Rectal smooth muscle tissue (tissue), 1 donor: ENCODE results near the gene ZFP36L2.

Source experiments
- H3K27ac ChIP-seq: one replicate; pipeline ENCODE4 v1.7.0; 2013; ENCODE audit warnings: low read depth, low read length, inconsistent platforms
- H3K27me3 ChIP-seq: one replicate; pipeline ENCODE4 v1.7.0; 2013; ENCODE audit warnings: low read length; ENCODE audit not compliant: control insufficient read depth, insufficient read depth
- H3K36me3 ChIP-seq: one replicate; pipeline ENCODE4 v1.7.0; 2013; ENCODE audit warnings: low read length; ENCODE audit not compliant: control insufficient read depth, insufficient read depth
- H3K4me1 ChIP-seq: one replicate; pipeline ENCODE4 v1.7.0; 2013; ENCODE audit warnings: low read length; ENCODE audit not compliant: control insufficient read depth, insufficient read depth
- H3K4me3 ChIP-seq: one replicate; pipeline ENCODE4 v1.7.0; 2013; ENCODE audit warnings: low read length
- H3K9ac ChIP-seq: one replicate; pipeline ENCODE4 v1.7.0; 2013; ENCODE audit warnings: low read length

Gene ZFP36L2

DNA sequence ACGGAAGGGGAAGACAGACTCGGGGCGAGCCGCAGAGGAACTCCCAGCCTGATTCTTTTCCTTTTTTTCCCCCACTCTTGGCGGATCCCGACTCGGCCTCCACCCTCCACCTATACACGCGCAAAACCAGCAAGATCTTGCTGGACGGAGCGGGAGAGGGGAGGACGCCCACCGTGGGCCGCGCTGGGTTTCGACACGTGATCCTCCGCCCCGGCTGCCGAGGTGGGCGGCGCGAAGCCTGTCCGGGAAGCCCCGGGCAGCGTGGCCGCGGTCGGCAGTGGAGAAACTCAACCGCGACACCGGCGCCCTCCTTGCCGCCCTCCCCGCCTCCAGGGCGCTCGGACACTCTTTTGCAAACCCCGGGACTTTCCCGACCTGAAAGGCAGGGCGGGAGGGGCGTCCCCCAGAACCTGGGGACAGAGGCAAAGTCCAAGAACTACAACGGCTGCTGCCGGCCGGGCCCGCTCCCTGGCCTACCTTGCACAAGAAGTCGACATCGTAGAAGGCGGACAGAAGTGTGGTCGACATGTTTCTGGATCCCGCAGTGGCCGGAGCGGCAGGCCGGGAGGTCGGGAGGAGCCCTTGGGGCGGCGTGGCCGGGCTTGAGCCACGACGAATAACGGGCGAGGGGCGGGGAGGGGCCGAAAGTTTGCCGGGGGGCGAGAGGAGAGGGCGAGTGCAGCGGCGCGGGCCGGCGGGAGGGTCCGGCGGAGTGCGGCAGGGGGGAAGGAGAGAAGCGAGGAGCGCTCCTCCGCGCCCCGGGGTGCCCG, 433 bp downstream of the ZFP36L2 start:
- Histone ChIP-seq H3K4me1 (peaks cover 28% of the 10 kb centered on the region), H3K36me3 (peaks cover 29% of the 10 kb centered on the region), H3K4me3 (peak overlapping the region; percentile 96), H3K27ac (peak overlapping the region; percentile 100), H3K9ac (peak overlapping the region; percentile 97), H3K27me3 (no peaks in the 10 kb centered on the region)

GRCh38 chr2:43225093-43225787, 1.2 kb downstream of the ZFP36L2 start:
- peaks cover 29% of the 10 kb centered on the region for H3K36me3 ChIP-seq
- peaks cover 35% of the 10 kb centered on the region for H3K4me1 ChIP-seq
- peak overlapping the region; percentile 96 for H3K4me3 ChIP-seq
- H3K27ac ChIP-seq, result peak overlapping the region; percentile 100
- no peaks in the 10 kb centered on the region for H3K27me3 ChIP-seq
- H3K9ac ChIP-seq, result peak overlapping the region; percentile 97

DNA sequence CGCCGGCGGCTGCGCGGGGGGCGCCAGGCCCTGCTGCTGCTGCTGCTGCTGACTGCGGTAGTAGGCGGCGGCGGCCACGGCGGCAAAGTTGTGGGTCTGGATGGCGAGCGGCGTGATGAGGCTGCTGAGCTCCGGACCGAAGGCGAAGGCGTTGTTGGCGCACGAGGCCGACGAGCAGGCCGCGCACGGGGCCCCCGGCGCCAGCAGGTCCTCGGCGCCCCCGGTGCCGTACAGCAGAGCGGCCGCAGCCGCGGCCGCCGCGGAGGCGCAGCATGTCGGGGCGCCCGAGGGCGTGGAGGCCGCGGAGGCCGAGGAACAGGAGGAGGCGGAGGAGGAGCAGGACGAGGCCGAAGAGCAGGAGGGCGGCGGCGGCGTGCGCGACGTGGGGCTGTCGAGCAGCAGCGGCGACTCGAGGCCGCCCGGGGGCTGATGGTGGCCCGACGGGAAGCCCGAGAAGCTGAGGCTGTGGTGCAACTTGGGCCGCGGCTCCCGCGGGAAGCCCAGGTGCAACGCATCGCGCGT, 1.8 kb downstream of the ZFP36L2 start:
- H3K4me1 ChIP-seq, result peaks cover 38% of the 10 kb centered on the region
- peaks cover 29% of the 10 kb centered on the region for H3K36me3 ChIP-seq
- H3K27ac ChIP-seq, result peak overlapping the region; percentile 100
- peak overlapping the region; percentile 97 for H3K9ac ChIP-seq
- no peaks in the 10 kb centered on the region for H3K27me3 ChIP-seq
- peak overlapping the region; percentile 96 for H3K4me3 ChIP-seq

DNA sequence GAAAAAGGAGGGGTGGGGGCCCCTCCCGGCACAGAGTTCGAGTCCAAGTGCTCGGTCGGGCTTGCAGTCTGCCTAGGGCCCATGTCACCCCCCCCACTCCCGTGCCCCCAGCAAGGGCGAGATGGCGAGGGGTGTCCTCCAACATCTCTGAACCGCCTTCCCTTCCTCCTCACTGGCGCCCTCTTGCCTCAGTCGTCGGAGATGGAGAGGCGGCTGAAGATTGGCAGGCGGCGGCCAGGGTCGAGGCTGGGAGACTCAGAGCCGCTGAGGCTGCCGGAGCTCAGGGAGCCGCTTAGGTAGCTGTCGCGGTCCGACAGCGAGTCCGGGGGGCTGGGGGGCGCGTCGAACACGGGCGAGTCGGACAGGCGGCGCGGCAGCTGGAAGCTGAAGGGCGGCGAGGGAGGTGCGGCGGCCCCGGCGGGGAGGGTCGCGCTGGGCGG, 2.3 kb downstream of the ZFP36L2 start:
- peaks cover 29% of the 10 kb centered on the region for H3K36me3 ChIP-seq
- H3K27ac ChIP-seq, result peak overlapping the region; percentile 100
- H3K9ac ChIP-seq, result peak overlapping the region; percentile 97
- H3K27me3 ChIP-seq, result no peaks in the 10 kb centered on the region
- H3K4me1 ChIP-seq, result peaks cover 40% of the 10 kb centered on the region
- peak overlapping the region; percentile 96 for H3K4me3 ChIP-seq

GRCh38 chr2:43223521-43224001, 2.8 kb downstream of the ZFP36L2 start:
- Histone ChIP-seq H3K4me1 (peaks cover 41% of the 10 kb centered on the region), H3K27ac (peak overlapping the region; percentile 100), H3K27me3 (no peaks in the 10 kb centered on the region), H3K9ac (peak overlapping the region; percentile 20), H3K4me3 (peak overlapping the region; percentile 96), H3K36me3 (peaks cover 29% of the 10 kb centered on the region)

DNA sequence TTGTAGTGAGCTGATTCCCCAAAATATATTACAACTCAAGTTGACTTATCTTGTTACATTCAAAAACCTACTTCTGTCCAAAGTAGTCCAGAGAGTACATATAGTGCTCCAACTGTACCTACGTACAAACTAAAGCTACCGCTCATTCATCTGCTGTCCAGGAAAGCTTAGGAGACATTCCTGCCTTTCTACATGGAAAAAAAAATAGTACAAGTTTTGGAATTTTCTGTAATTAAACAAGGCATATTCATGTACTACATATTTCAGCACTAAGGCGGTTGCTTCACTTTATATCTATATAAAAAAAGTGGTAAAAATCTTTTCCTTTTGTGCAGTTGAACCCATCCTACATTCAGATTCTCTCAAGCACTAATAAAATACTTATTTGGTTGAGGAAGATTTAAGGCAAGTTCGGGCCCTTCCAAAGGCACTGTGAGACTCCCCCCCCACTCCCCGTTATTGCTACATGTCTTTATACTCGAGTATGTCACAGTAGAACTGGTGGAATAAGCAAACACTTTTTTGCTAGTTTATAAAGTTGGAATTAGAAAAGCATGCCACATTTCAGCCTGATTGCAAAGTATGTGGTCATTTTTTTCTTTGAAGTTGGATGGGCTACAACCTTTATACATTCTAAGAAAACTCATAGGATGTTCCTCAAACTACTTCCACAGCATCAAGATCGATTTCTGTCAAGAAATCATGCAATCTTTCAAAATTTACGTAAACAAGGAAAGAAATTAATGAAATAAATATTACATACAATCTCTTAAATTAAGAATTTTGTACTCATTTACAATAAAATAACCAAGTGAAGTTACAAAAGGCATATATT, 3.7 kb downstream of the ZFP36L2 start:
- Histone ChIP-seq H3K27me3 (no peaks in the 10 kb centered on the region), H3K4me3 (peak overlapping the region; percentile 96), H3K9ac (peak overlapping the region; percentile 50), H3K27ac (peak overlapping the region; percentile 100), H3K36me3 (peaks cover 29% of the 10 kb centered on the region), H3K4me1 (peaks cover 38% of the 10 kb centered on the region)

DNA sequence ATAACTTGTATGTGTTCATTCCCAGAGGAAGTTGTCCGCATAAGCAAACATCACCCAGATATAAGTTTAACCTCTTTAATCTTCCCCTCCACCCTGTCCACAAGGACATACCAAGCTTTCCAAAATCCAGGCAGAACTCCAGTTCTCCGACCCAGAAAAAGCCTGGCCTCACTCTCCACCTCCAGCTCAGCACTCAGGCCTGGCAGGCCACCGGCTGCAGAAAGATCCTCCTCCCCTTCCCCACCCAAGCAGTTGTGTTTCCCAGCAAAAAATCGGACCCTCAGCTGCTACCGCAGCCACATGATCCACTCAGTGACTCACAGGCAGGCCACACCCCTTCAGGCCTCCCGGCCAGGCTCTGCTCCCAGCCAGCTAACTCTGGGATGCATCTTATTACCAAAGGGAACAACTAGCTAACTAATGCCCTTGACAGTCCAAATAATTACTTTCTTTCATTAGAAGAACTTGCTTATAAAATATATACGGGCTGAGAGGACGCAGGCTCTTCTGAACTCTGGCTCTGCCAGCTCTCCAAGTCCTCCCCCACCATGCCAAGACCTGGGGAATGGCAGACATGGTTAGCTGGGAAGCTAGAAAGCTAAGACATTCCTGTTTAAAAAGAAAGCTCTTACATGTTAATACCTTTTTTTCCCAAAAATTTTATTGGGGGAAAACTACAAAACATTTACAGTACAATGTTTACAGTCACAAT, 4.5 kb downstream of the ZFP36L2 start:
- peak overlapping the region; percentile 96 for H3K4me3 ChIP-seq
- peak overlapping the region; percentile 50 for H3K9ac ChIP-seq
- H3K27ac ChIP-seq, result peak overlapping the region; percentile 100
- peaks cover 39% of the 10 kb centered on the region for H3K4me1 ChIP-seq
- H3K36me3 ChIP-seq, result peaks cover 29% of the 10 kb centered on the region
- no peaks in the 10 kb centered on the region for H3K27me3 ChIP-seq

DNA sequence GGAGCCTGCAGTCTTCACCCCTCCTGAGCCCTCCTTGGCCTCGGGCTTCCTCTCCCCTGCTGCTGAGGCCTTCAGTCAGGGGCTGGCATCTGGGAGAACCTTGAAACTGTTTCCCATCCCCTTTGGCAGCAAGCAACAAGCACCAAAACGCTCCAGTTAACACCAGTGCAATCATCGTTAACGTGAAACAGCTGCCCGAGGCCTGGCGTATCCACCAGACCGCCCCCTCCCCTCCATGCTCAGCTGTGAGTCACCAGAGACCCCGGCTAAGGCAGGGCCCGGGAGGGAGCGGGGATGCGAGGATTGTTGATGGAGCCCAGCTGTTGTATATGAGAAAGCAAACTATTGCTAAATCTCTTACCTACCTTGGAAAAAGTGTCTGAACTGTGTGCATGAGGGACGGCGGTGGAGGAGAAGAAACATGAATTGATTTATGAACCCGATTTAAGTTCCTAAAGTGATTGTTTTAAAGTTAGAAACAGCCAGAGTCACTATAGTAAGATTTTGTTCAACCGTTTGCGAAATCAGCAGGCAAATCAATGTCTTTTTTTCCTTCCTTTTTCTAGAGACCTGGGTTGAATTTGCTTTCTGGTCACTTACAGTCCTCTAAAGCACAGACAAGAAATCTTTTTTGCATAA, 5.2 kb downstream of the ZFP36L2 start:
- H3K27me3 ChIP-seq, result no peaks in the 10 kb centered on the region
- H3K9ac ChIP-seq, result peak overlapping the region; percentile 50
- H3K4me1 ChIP-seq, result peaks cover 39% of the 10 kb centered on the region
- H3K36me3 ChIP-seq, result peaks cover 29% of the 10 kb centered on the region
- H3K27ac ChIP-seq, result peak overlapping the region; percentile 100
- peak overlapping the region; percentile 96 for H3K4me3 ChIP-seq

DNA sequence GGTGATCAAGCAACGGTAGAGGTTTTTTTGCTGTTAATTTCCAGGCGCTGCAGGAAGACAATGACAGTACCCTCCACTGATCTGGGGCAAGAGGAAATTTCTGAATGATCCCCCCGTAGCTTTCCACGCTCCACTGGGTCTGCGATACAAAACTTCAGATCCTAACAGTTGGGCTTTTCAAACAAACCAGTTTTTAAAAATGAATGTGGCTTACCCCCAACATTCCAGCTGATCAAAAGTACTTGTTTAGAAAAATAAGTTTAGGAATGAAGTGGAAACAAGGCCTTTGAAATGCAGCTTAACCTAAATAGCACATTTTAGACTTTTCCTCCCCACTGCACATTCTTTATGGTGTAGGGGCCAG, 5.7 kb downstream of the ZFP36L2 start:
- Histone ChIP-seq H3K9ac (peak overlapping the region; percentile 50), H3K27ac (peak overlapping the region; percentile 100), H3K27me3 (no peaks in the 10 kb centered on the region), H3K4me1 (peaks cover 39% of the 10 kb centered on the region), H3K4me3 (peak overlapping the region; percentile 96), H3K36me3 (peaks cover 26% of the 10 kb centered on the region)

DNA sequence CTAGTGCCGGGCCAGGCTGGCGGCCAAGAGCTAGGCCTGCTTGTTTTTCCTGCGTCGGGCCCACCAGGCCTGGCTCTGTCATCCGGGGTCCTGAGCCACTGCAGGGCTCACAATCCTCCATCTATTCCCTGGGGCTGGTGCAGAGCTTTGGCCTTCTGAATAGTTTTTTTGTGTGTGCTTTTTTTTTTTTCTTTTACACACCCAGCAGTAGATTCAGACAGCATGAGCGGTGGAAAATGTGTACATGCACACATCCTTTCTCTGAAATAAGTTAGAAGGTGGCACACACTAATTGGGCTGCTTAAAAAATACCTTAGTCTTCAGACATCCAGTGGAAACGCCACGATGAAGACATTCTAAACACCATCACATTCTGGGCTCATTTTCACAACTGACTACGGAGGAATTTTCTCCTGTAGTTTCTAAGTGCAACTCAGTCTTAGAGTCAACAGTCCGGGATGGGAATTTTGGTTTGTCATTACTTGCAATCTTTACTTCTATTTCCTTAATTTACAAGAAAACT, 6.1 kb downstream of the ZFP36L2 start:
- peak overlapping the region; percentile 50 for H3K9ac ChIP-seq
- H3K4me1 ChIP-seq, result peaks cover 39% of the 10 kb centered on the region

More for the DNA sequence above, 6.1 kb downstream of the ZFP36L2 start:
- Histone ChIP-seq H3K27ac (peak overlapping the region; percentile 100), H3K27me3 (no peaks in the 10 kb centered on the region), H3K36me3 (peaks cover 22% of the 10 kb centered on the region), H3K4me3 (peak overlapping the region; percentile 96)
